Spleen (tissue), 7 donors: ENCODE measurements around the gene DNAJB13.

ENCODE experiments used
- POLR2AphosphoS5 ChIP-seq, 3 donors: sonication (generic); formaldehyde crosslinking; IDR thresholded peaks; one replicate each; pipeline ENCODE4 v1.5.1; 2017; ENCODE audit warnings: antibody characterized with exemption in 3 of 3
- TF ChIP-seq, protein P1 (sequence below), 11 experiments: fragments of 200-600 bp in 7 of 11; fragments of 450-650 bp in 4 of 11; sonication (generic) in 4 of 11; IDR thresholded peaks in 8 of 11; conservative IDR thresholded peaks in 3 of 11; 1 replicate in 7 of 11; 2 replicates in 4 of 11; pipeline versions ENCODE4 v1.4.0 to v1.8.0; 2016 to 2021; ENCODE audit warnings: antibody characterized with exemption in 11 of 11, inconsistent platforms in 4 of 11, mild to moderate bottlenecking in 1 of 11
- donor health status: DM: no; HTN: no; CAD: no; lungs with moderate emphysema.
- donor health status: DM: no; HTN: no; CAD: no.
- donor health status: DM: no; HTN: no; CAD: no.

DNA sequence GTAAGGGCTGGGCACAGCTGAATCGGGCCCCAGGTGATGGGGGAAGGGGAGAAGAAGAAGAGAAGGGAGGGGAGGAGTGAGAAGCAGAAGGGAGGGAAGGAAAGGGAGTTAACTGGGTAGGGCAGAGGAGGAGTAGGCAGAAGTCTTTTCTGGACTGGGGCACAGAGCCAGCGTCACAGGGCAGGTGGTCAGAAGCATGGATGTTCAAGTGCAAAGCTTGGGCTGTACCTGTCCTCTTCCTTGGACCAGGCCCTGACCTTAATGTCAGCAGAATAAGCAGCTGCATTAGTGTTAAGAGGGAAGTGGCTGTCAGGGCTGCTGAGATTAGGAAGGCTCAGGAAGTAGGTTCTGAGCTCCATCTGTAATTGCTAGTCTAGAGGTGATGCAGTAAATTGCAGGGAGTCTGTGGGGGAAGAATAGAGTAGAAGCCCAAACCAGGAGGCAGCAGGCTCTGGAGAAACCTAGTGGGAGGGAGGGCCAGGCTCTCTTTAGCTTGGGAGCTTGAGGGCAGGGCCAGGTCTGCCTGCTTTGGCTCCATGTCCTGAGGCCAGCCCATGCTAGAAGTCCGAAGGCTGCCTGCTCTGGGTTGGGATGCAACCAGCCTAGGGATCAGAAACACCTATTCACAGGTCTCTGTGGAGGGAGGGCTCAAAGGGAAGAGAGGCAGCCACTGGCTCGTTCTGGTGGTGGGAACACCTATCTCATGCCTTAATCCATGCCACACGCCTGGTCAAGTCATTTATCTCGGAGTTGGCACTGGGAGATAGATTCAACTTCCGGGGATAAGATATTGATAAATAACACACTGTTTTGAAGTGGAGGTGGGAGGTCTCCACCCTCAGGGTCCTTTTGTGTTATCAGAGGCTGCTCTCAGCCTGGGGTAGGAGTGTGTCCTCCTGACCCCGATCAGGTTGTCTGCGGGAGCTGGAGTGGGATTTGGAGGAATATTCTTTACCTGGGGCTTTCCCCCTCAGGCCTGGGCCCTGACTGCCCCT, 59.8 kb downstream of the DNAJB13 start:
- TF ChIP-seq, protein P1, sequence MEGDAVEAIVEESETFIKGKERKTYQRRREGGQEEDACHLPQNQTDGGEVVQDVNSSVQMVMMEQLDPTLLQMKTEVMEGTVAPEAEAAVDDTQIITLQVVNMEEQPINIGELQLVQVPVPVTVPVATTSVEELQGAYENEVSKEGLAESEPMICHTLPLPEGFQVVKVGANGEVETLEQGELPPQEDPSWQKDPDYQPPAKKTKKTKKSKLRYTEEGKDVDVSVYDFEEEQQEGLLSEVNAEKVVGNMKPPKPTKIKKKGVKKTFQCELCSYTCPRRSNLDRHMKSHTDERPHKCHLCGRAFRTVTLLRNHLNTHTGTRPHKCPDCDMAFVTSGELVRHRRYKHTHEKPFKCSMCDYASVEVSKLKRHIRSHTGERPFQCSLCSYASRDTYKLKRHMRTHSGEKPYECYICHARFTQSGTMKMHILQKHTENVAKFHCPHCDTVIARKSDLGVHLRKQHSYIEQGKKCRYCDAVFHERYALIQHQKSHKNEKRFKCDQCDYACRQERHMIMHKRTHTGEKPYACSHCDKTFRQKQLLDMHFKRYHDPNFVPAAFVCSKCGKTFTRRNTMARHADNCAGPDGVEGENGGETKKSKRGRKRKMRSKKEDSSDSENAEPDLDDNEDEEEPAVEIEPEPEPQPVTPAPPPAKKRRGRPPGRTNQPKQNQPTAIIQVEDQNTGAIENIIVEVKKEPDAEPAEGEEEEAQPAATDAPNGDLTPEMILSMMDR (IDR thresholded peaks at IDR 0.05 in 8 of 11, conservative IDR thresholded peaks at IDR 0.05 in 3 of 11) = no peak
- no peak for TF ChIP-seq POLR2AphosphoS5 (IDR thresholded peaks at IDR 0.05)
